ENCODE measurements around the gene PPM1H. TPM values are rescaled to one million over a fixed set of nuclear protein-coding genes. Genes with fewer than 3 reads are reported as not detected.

Gene PPM1H
- total RNA-seq, 1 experiment from 2014 or later: 12.0 TPM

DNA sequence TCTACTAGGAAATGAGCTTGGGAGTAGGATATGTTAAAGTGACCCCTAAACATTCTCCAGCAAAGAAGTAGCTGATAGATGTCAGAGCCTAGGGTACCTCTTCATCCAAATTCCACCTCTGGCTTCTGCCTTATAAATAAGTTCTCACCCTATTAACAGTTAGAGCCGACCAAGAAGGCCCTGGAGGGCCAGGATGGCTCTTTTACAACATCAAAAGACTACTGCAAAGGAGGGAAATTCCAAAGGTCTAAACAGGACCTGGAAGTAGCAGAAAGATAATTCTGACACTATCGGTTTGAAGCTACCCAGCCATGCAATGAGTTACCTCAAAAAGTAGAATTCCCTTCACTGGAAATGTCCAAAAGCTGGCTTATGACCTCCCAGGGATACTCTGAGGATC is 90.0 kb downstream of the PPM1H start:
- Histone ChIP-seq H3K9me2 (replicated peaks; ENCODE audit: low read length) (no peaks in the 10 kb centered on the region), H3K9me3 (ENCODE audit: low read length) (no peaks in the 10 kb centered on the region), H3K27me3 (ENCODE audit: low read length) (no peaks in the 10 kb centered on the region), H3K79me2 (ENCODE audit: low read length) (no peaks in the 10 kb centered on the region), H3K4me3 (ENCODE audit: low read length) (no peak overlapping the region), H3K4me1 (ENCODE audit: insufficient read depth, low read length) (peaks cover 15% of the 10 kb centered on the region), H2AFZ (ENCODE audit: low read length) (no peak overlapping the region), H4K20me1 (ENCODE audit: low read length) (no peaks in the 10 kb centered on the region), H3K9ac (ENCODE audit: low read length) (no peak overlapping the region), H3K36me3 (ENCODE audit: low read depth, low read length) (no peaks in the 10 kb centered on the region), H3F3A (ENCODE audit: low read length, unreplicated experiment) (no peaks in the 10 kb centered on the region), H3K27ac (ENCODE audit: low read length) (no peak overlapping the region), H3K4me2 (ENCODE audit: low read length) (no peak overlapping the region)
- BruUV-seq (replicated peaks): no TSS peak
- DNase-seq (no peak), ATAC-seq (no peak)
- POLR2A ChIA-PET (ENCODE audit: unreplicated experiment): no interaction called here
- TF ChIP-seq CTCF (conservative IDR thresholded peaks at IDR 0.05; ENCODE audit: low read depth, low read length) (no peak), EZH2phosphoT487 (IDR thresholded peaks at IDR 0.05; ENCODE audit: borderline replicate concordance, low read length) (no peak), EZH2 (IDR thresholded peaks at IDR 0.05; ENCODE audit: low read length, unreplicated experiment) (no peak)
- intact Hi-C loops (cut with micrococcal nuclease): no loop called here
- CTCF ChIA-PET: no interaction called here

- no peaks in the 10 kb centered on the region for H3K27me3 ChIP-seq (ENCODE audit: low read length)
- H3K9ac ChIP-seq (ENCODE audit: low read length): no peak overlapping the region
- TF ChIP-seq CTCF (conservative IDR thresholded peaks at IDR 0.05; ENCODE audit: low read depth, low read length) (no peak), EZH2phosphoT487 (IDR thresholded peaks at IDR 0.05; ENCODE audit: borderline replicate concordance, low read length) (no peak), EZH2 (IDR thresholded peaks at IDR 0.05; ENCODE audit: low read length, unreplicated experiment) (no peak)
- no peaks in the 10 kb centered on the region for H4K20me1 ChIP-seq (ENCODE audit: low read length)
- H3F3A ChIP-seq (ENCODE audit: low read length, unreplicated experiment): no peaks in the 10 kb centered on the region
- intact Hi-C loops (cut with micrococcal nuclease): no loop called here
- H3K9me3 ChIP-seq (ENCODE audit: low read length): no peaks in the 10 kb centered on the region
- peaks cover 12% of the 10 kb centered on the region for H3K4me1 ChIP-seq (ENCODE audit: insufficient read depth, low read length)
- no TSS peak for BruUV-seq (replicated peaks)
- H3K27ac ChIP-seq (ENCODE audit: low read length): no peak overlapping the region
- H3K36me3 ChIP-seq (ENCODE audit: low read depth, low read length): no peaks in the 10 kb centered on the region
- H3K79me2 ChIP-seq (ENCODE audit: low read length): no peaks in the 10 kb centered on the region
- POLR2A ChIA-PET (ENCODE audit: unreplicated experiment): no interaction called here
- no peak overlapping the region for H3K4me2 ChIP-seq (ENCODE audit: low read length)
- H3K4me3 ChIP-seq (ENCODE audit: low read length): no peak overlapping the region
- H2AFZ ChIP-seq (ENCODE audit: low read length): no peak overlapping the region
- no peak for DNase-seq
- CTCF ChIA-PET: no interaction called here
- no peaks in the 10 kb centered on the region for H3K9me2 ChIP-seq (replicated peaks; ENCODE audit: low read length)
- ATAC-seq: no peak
Measured at GRCh38 chr12:62843716-62844115, 91.2 kb downstream of the PPM1H start.

DNA sequence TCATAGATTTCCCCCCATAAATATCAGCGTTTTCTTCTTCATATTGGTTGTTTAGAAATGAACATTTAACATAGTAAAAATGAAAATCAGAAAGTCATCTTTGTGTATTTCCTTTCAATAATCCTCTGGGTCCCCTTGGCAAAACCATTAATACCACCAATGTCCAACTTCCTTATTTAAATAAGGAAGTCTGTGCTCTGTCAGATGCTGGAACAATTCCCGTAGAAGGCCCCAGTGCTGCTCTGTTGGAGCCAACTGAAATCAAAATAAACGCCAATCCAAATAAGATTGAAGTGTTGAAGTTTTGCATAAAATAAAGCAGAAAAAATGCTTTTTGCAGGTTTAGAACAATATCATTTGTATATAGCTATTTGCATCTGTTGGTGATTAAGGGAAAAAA is 93.1 kb downstream of the PPM1H start:
- H3K27me3 ChIP-seq (ENCODE audit: low read length): no peaks in the 10 kb centered on the region
- no peaks in the 10 kb centered on the region for H3K79me2 ChIP-seq (ENCODE audit: low read length)
- ChIA-PET POLR2A (ENCODE audit: unreplicated experiment) (interaction anchor here (0.7 kb wide), 1 partner anchor 375 kb away, joined by 3 read pairs; no protein-coding TSS in a partner anchor), CTCF (no interaction called here)
- H3K9me2 ChIP-seq (replicated peaks; ENCODE audit: low read length): no peaks in the 10 kb centered on the region
- H4K20me1 ChIP-seq (ENCODE audit: low read length): no peaks in the 10 kb centered on the region
- H3K4me1 ChIP-seq (ENCODE audit: insufficient read depth, low read length): no peaks in the 10 kb centered on the region
- no peaks in the 10 kb centered on the region for H3F3A ChIP-seq (ENCODE audit: low read length, unreplicated experiment)
- no peak overlapping the region for H3K4me3 ChIP-seq (ENCODE audit: low read length)
- BruUV-seq (replicated peaks): no TSS peak
- TF ChIP-seq CTCF (conservative IDR thresholded peaks at IDR 0.05; ENCODE audit: low read depth, low read length) (no peak), EZH2phosphoT487 (IDR thresholded peaks at IDR 0.05; ENCODE audit: borderline replicate concordance, low read length) (no peak), EZH2 (IDR thresholded peaks at IDR 0.05; ENCODE audit: low read length, unreplicated experiment) (no peak)
- no peak overlapping the region for H3K27ac ChIP-seq (ENCODE audit: low read length)
- intact Hi-C loops (cut with micrococcal nuclease): no loop called here
- ATAC-seq (no peak), DNase-seq (no peak)
- H2AFZ ChIP-seq (ENCODE audit: low read length): no peak overlapping the region
- H3K9me3 ChIP-seq (ENCODE audit: low read length): no peaks in the 10 kb centered on the region
- no peaks in the 10 kb centered on the region for H3K36me3 ChIP-seq (ENCODE audit: low read depth, low read length)
- no peak overlapping the region for H3K9ac ChIP-seq (ENCODE audit: low read length)
- no peak overlapping the region for H3K4me2 ChIP-seq (ENCODE audit: low read length)
